GM11168 (cell line): ENCODE measurements around the gene SLC24A3.

Experiments
- in situ Hi-C: fragments of 300-500 bp; cut with MboI; formaldehyde crosslinking; loops from one replicate; pipeline ENCODE4 v1.12.0; 2022; ENCODE audit warnings: low sequenced_read_pairs; ENCODE audit not compliant: unreplicated experiment

The SLC24A3 gene

DNA sequence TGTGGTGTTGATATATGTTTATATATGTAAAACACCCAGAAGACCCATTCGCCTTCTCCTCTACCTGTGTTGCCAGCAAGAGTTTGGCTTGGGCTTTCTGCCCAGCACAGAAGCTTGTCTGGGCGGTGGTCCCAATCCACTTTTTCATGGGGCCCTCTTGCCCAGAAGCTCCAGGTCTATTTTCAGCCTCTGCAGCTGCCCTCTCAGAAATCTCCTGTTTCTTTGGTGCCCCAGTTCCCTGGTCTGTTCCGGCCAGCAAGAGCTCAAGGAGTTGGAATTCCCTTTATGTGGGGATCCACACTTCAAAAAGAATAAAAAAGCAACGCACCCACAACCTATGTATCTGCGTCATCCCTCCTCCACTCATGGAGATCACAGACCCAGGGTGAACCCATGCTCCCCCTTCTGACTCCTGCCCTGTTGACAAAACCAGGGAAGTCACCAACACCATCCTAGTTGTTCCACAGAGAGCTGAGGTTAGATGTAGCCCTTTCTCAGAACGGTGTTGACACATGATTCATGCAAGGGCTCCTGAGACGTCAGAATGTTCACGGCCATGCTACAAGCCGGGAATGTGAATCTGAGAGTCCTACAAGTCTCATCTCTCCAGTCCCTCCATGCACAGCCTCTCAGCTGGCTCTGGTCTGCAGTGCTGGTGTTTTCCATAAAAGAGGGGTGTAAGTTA, 388.8 kb downstream of the SLC24A3 start:
- in situ Hi-C loops: no loop called here

DNA sequence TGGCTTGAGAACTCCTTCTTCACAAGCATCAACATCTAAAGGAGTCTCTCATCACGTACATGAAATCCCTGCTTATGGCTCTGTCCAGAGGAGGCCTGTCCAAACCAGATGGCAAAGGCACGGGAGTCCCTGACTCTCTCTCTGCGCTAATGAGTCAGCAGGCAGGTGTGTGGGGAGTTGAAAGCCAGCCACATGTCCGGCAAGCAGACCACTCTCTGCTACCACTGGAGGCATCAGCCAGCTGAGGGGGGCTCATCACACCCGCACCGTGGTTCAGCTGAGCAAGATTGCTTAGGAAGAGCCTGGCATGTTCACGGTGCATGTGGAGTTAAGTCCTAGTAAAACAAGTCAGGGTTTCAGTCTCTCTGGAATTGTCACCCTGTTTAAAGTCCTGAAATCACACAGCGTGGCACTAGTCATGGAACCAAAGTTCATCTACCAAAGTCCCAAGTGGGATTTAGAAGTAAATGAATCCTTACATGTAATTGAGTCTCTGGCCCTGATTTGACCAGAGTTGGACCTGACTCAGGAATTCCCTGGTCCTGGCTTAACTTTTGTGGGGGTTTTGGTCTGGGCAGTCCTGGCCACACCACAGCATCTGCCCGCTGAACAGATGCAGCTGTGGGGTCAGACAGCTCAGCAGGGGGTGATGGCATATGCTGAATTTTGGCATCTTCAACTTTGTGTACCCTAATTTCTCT, 390.4 kb downstream of the SLC24A3 start:
- in situ Hi-C loops: no loop called here

- in situ Hi-C loops: no loop called here
Measured at GRCh38 chr20:19603376-19603750, 390.9 kb downstream of the SLC24A3 start.

GRCh38 chr20:19605786-19606485, 393.5 kb downstream of the SLC24A3 start:
- in situ Hi-C loops: no loop called here

GRCh38 chr20:19609642-19610223, 397.3 kb downstream of the SLC24A3 start:
- in situ Hi-C loops: no loop called here

- in situ Hi-C loops: no loop called here
Measured at GRCh38 chr20:19615629-19616028, 403.2 kb downstream of the SLC24A3 start.

- in situ Hi-C loops: no loop called here
Measured at GRCh38 chr20:19616081-19616480, 403.6 kb downstream of the SLC24A3 start.

- in situ Hi-C loops: no loop called here
Measured at GRCh38 chr20:19616620-19617019, 404.2 kb downstream of the SLC24A3 start.

DNA sequence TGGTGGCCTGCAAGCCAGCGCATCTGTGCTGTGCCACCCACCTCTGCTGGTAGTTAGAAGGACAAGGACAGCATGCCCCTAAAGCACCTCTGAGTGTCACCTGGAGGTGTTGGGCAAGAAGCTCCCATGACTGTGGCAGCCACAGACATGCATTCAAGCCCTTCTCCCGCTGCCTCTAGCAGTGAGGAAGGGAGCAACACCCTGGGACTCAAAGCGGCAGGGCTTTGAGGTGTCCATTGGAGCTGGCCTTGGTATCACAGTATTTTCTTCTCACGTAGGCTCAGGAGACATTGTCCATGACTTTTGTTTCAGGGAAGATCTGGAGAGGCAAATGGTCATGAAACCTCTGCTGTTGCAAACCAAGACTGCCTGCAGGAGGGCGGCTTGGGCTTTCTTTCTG, 404.8 kb downstream of the SLC24A3 start:
- in situ Hi-C loops: no loop called here

DNA sequence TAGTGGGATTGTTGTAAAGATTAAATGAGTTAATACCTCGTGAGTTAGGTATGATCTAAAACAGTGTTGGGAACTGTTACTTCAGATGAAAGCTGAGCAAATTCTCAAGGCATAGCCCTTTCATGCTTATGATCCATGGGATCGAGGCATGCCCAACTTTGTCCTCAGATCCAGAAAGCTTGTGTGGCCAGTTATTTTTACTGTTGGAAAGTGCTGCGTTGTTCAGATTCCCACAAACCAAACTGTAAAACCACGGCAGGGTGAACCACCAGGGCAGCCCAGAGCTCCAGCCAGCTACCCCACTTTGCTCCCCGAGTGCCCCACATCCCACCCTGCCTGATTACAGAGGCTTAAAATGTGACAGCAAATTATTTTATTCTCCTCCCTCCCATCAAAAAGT, 406.3 kb downstream of the SLC24A3 start:
- in situ Hi-C loops: no loop called here

- in situ Hi-C loops: no loop called here
Measured at GRCh38 chr20:19619904-19620430, 407.5 kb downstream of the SLC24A3 start.

DNA sequence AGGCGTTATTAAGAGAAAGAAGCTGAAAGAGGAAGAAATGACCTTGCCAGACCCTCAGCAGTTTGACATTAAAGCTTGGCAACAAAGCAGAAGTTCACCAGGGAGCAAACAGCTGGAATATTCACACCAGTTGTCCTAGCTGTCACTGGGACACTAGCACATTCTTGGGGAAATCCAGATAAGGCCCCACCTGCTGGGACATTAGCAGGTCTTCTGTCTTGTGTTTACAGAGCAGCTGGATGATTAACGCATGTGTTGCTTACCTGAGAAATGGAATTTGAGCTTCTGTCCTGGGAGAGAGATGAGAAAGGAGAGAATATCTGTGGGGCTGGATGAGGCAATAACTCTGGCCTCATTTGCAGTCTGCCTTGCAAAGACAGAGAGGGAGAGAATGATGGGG, 408.0 kb downstream of the SLC24A3 start:
- in situ Hi-C loops: no loop called here

DNA sequence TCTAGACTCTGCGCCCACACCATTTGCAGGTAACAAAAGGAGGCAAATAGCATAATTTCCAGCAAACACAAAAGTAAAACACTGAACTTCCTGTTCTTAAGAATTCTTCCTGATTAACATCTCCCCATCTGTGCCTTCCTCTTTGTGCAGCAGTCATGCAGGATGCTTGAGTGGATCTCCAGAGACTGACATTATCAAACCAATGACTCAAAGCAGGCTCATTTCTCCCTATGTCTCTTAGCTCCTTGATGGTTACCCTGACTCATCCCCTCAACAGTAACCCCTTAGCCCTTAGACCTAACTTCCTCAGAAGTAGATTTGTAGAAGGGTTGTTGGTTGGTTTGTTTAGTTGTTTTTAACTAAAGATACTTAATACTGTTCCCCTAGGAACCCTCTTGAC, 408.6 kb downstream of the SLC24A3 start:
- in situ Hi-C loops: no loop called here

GRCh38 chr20:19624221-19624965, 412.0 kb downstream of the SLC24A3 start:
- in situ Hi-C loops: no loop called here

DNA sequence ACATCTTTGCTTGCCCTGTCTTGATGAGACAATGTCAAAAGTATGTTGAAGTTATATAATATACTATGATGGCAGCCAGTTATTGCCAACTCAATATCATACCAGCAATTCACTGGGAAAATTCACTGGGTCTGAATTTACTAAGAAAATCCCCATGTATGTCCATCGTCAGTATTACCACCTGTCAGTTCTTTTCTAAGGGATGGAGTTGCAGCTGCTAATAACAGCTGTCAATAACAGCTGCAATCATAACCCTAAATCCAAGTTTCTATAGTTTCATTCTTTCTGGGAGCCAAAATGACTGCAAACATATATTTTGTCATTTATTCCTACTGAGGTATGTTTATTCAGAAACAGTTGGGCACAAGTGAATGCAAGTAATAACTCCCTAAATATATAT, 413.0 kb downstream of the SLC24A3 start:
- in situ Hi-C loops: no loop called here

GRCh38 chr20:19626896-19627295, 414.5 kb downstream of the SLC24A3 start:
- in situ Hi-C loops: no loop called here

DNA sequence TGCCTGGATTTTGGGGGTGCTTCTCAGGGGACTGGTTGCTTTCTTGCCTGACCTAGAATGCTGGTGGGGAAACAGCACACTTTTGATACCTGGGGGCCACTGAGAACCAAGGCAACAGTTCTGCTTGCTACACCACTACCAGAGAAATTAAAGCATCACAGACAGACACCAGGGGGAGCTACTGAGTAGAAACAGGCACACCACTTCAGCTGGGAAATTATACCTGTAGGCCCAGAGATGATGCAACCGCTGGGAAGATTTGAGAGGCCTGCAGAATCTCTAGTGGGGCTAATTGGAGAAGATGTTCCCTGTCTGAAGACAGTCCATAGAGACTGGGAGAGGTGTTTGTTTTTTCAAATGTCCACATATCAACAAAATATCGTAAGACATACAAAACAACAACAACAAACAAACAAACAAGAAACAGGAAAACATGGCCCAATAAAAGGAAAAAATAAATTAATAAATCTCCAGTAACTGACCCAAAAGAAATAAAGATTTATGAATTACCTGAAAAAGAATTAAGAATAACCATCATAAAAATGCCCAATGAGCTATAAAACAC, 416.2 kb downstream of the SLC24A3 start:
- in situ Hi-C loops: no loop called here

GRCh38 chr20:19631410-19631809, 419.0 kb downstream of the SLC24A3 start:
- in situ Hi-C loops: no loop called here

DNA sequence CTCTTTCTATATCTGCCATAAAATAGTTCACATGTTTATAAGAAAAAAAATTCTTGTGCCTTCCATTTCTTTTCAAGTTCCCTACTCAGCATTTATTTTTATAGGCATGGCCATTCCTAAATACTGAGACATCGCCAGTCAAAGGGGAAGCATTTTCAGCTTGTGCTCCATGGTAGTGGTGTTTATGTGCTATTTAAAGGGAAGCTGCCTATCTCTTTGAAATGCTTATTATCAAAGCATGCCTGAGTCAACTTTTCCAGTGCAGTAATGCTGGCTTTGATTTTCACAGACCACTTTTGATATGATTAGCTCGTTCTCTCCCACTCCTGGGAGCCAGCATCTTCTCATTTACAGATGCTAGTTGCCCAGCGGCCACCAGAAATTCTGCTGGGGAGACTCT, 421.5 kb downstream of the SLC24A3 start:
- in situ Hi-C loops: no loop called here
